Measurements from ENCODE around the gene DENND11. TPM values are rescaled to one million over a fixed set of nuclear protein-coding genes. Genes with fewer than 3 reads are reported as not detected.
A peak's percentile ranks its signal among the peaks of the same experiment; 100 is the strongest.

The DENND11 gene
- polyA plus RNA-seq, 1 donor from 2014 or later: 8.9 TPM

GRCh38 chr7:141715018-141715417, 13.1 kb upstream of the DENND11 start:
- Mint-ChIP-seq H3K4me1 (no peaks in the 10 kb centered on the region), H3K27ac (no peak overlapping the region), H3K4me3 (no peak overlapping the region), H3K9me3 (no peaks in the 10 kb centered on the region), H3K36me3 (peaks cover 3% of the 10 kb centered on the region), H3K27me3 (no peaks in the 10 kb centered on the region)

GRCh38 chr7:141714571-141714970, 12.6 kb upstream of the DENND11 start:
- H3K36me3 Mint-ChIP-seq: peaks cover 3% of the 10 kb centered on the region
- no peaks in the 10 kb centered on the region for H3K4me1 Mint-ChIP-seq
- no peaks in the 10 kb centered on the region for H3K9me3 Mint-ChIP-seq
- no peak overlapping the region for H3K27ac Mint-ChIP-seq
- no peak overlapping the region for H3K4me3 Mint-ChIP-seq
- H3K27me3 Mint-ChIP-seq: no peaks in the 10 kb centered on the region

- Mint-ChIP-seq H3K9me3 (no peaks in the 10 kb centered on the region), H3K4me1 (no peaks in the 10 kb centered on the region), H3K27me3 (no peaks in the 10 kb centered on the region), H3K36me3 (peaks cover 3% of the 10 kb centered on the region), H3K27ac (no peak overlapping the region), H3K4me3 (no peak overlapping the region)
These were observed 11.9 kb upstream of the DENND11 start for GRCh38 chr7:141713890-141714289.

GRCh38 chr7:141712603-141713255, 10.8 kb upstream of the DENND11 start:
- Mint-ChIP-seq H3K4me1 (no peaks in the 10 kb centered on the region), H3K27ac (no peak overlapping the region), H3K36me3 (peaks cover 3% of the 10 kb centered on the region), H3K9me3 (no peaks in the 10 kb centered on the region), H3K27me3 (no peaks in the 10 kb centered on the region), H3K4me3 (no peak overlapping the region)

- Mint-ChIP-seq H3K27me3 (no peaks in the 10 kb centered on the region), H3K27ac (no peak overlapping the region), H3K4me3 (no peak overlapping the region), H3K4me1 (no peaks in the 10 kb centered on the region), H3K9me3 (no peaks in the 10 kb centered on the region), H3K36me3 (peaks cover 4% of the 10 kb centered on the region)
These were observed 8.3 kb upstream of the DENND11 start for GRCh38 chr7:141710301-141710700.

- H3K9me3 Mint-ChIP-seq: no peaks in the 10 kb centered on the region
- H3K27ac Mint-ChIP-seq: no peak overlapping the region
- H3K4me1 Mint-ChIP-seq: no peaks in the 10 kb centered on the region
- no peaks in the 10 kb centered on the region for H3K27me3 Mint-ChIP-seq
- peaks cover 5% of the 10 kb centered on the region for H3K36me3 Mint-ChIP-seq
- H3K4me3 Mint-ChIP-seq: no peak overlapping the region
These were observed 7.8 kb upstream of the DENND11 start for GRCh38 chr7:141709749-141710148.

GRCh38 chr7:141709318-141709717, 7.4 kb upstream of the DENND11 start:
- no peak overlapping the region for H3K4me3 Mint-ChIP-seq
- no peaks in the 10 kb centered on the region for H3K27me3 Mint-ChIP-seq
- no peaks in the 10 kb centered on the region for H3K4me1 Mint-ChIP-seq
- H3K9me3 Mint-ChIP-seq: no peaks in the 10 kb centered on the region
- no peak overlapping the region for H3K27ac Mint-ChIP-seq
- peaks cover 5% of the 10 kb centered on the region for H3K36me3 Mint-ChIP-seq

GRCh38 chr7:141708351-141708750, 6.4 kb upstream of the DENND11 start, which contains the start of gene WEE2:
Gene WEE2 (plus strand): TSS chr7:141708353. CDS start chr7:141708759, 406 bp downstream.
- Mint-ChIP-seq H3K36me3 (peaks cover 5% of the 10 kb centered on the region), H3K27ac (peak within 1 kb of the TSS in 1 of 3 donors; percentile 14), H3K9me3 (no peaks in the 10 kb centered on the region), H3K27me3 (no peaks in the 10 kb centered on the region), H3K4me3 (no peak within 1 kb of the TSS), H3K4me1 (peaks cover 0 to 4% (median 0%) of the 10 kb centered on the region in 3 donors)

GRCh38 chr7:141706239-141707064, 4.5 kb upstream of the DENND11 start:
- Mint-ChIP-seq H3K27me3 (peaks cover 1% of the 10 kb centered on the region), H3K9me3 (no peaks in the 10 kb centered on the region), H3K36me3 (peaks cover 5% of the 10 kb centered on the region), H3K27ac (peak overlapping the region in 2 of 3 donors; percentile 63 to 76), H3K4me1 (peaks cover 4 to 7% (median 4%) of the 10 kb centered on the region in 3 donors), H3K4me3 (peak overlapping the region in 1 of 4 donors; percentile 52)

- H3K9me3 Mint-ChIP-seq: no peaks in the 10 kb centered on the region
- H3K4me1 Mint-ChIP-seq: peaks cover 11 to 19% (median 15%) of the 10 kb centered on the region in 3 donors
- peak overlapping the region in 1 of 4 donors; percentile 41 for H3K4me3 Mint-ChIP-seq
- peak overlapping the region in 1 of 3 donors; percentile 25 for H3K27ac Mint-ChIP-seq
- peaks cover 5% of the 10 kb centered on the region for H3K36me3 Mint-ChIP-seq
- H3K27me3 Mint-ChIP-seq: peaks cover 1% of the 10 kb centered on the region
These were observed 2.8 kb upstream of the DENND11 start for GRCh38 chr7:141704741-141705140.

- Mint-ChIP-seq H3K4me3 (peak overlapping the region in 1 of 4 donors; percentile 90), H3K36me3 (peaks cover 5% of the 10 kb centered on the region), H3K27ac (peak overlapping the region in 1 of 3 donors; percentile 25), H3K9me3 (no peaks in the 10 kb centered on the region), H3K27me3 (peaks cover 1% of the 10 kb centered on the region), H3K4me1 (peaks cover 16 to 23% (median 20%) of the 10 kb centered on the region in 3 donors)
These were observed 2.1 kb upstream of the DENND11 start for GRCh38 chr7:141704112-141704511.

GRCh38 chr7:141702892-141703291, 926 bp upstream of the DENND11 start:
- H3K9me3 Mint-ChIP-seq: no peaks in the 10 kb centered on the region
- H3K27ac Mint-ChIP-seq: peak overlapping the region; percentile 93 to 97 (median 96)
- H3K4me1 Mint-ChIP-seq: peaks cover 26 to 32% (median 30%) of the 10 kb centered on the region in 3 donors

GRCh38 chr7:141701489-141702046, 398 bp downstream of the DENND11 start:
- H3K27me3 Mint-ChIP-seq: peaks cover 1% of the 10 kb centered on the region
- peak overlapping the region; percentile 83 to 94 (median 91) for H3K4me3 Mint-ChIP-seq
- H3K36me3 Mint-ChIP-seq: peaks cover 3% of the 10 kb centered on the region
- H3K27ac Mint-ChIP-seq: peak overlapping the region in 2 of 3 donors; percentile 90 to 95
- H3K4me1 Mint-ChIP-seq: peaks cover 34 to 44% (median 40%) of the 10 kb centered on the region in 3 donors
- H3K9me3 Mint-ChIP-seq: no peaks in the 10 kb centered on the region

More at GRCh38 chr7:141702892-141703291, 926 bp upstream of the DENND11 start:
- Mint-ChIP-seq H3K36me3 (peaks cover 3% of the 10 kb centered on the region), H3K27me3 (peaks cover 1% of the 10 kb centered on the region), H3K4me3 (peak overlapping the region; percentile 84 to 94 (median 91))

GRCh38 chr7:141700848-141701371, 1.1 kb downstream of the DENND11 start:
- Mint-ChIP-seq H3K4me1 (peaks cover 38 to 49% (median 43%) of the 10 kb centered on the region in 3 donors), H3K4me3 (peak overlapping the region; percentile 84 to 94 (median 91)), H3K9me3 (no peaks in the 10 kb centered on the region), H3K27ac (peak overlapping the region; percentile 90 to 95 (median 93)), H3K36me3 (peaks cover 3% of the 10 kb centered on the region), H3K27me3 (peaks cover 1% of the 10 kb centered on the region)

All from IgD-negative memory B cell (primary cell).